K562 (cell line): ENCODE results near the gene PDCD6IP. TPM values are rescaled to one million over a fixed set of nuclear protein-coding genes. Genes with fewer than 3 reads are reported as not detected.
A peak's percentile ranks its signal among the peaks of the same experiment; 100 is the strongest.

Experiments
- CXXC5 ChIP-seq: fragments of 250-450 bp; sonication (Bioruptor Pico); IDR thresholded peaks from 2 replicates; pipeline ENCODE4 v1.8.0; 2022; ENCODE audit warnings: inconsistent platforms, mild to moderate bottlenecking, moderate library complexity
- ERF ChIP-seq: fragments of 450-650 bp; formaldehyde crosslinking; IDR thresholded peaks from 2 replicates; pipeline ENCODE4 v1.4.0; 2020; ENCODE audit warnings: mild to moderate bottlenecking, mixed read lengths
- FOSL1 ChIP-seq: fragments of 200-800 bp; sonication (Bioruptor generic); conservative IDR thresholded peaks from 2 replicates; pipeline ENCODE4 v1.6.1; 2016; ENCODE audit warnings: missing genetic modification characterization, missing compliant biosample characterization
- FOXA1 ChIP-seq: fragments of 450-650 bp; IDR thresholded peaks from 2 replicates; pipeline ENCODE4 v1.6.1; 2016; ENCODE audit warnings: mild to moderate bottlenecking, borderline replicate concordance
- PKNOX1 ChIP-seq: fragments of 450-650 bp; IDR thresholded peaks from 2 replicates; pipeline ENCODE4 v1.6.1; 2016
- PTBP1 ChIP-seq: fragments of 200-400 bp; formaldehyde crosslinking; IDR thresholded peaks from 2 replicates; pipeline ENCODE4 v1.6.1; 2017; ENCODE audit warnings: low read depth, low read length
- PTTG1 ChIP-seq: fragments of 450-650 bp; IDR thresholded peaks from 2 replicates; pipeline ENCODE4 v1.6.1; 2016; ENCODE audit warnings: low read depth, mild to moderate bottlenecking, missing genetic modification characterization, missing compliant biosample characterization
- SLC30A9 ChIP-seq: fragments of 250-450 bp; sonication (Bioruptor Pico); IDR thresholded peaks from 2 replicates; pipeline ENCODE4 v1.8.0; 2022; ENCODE audit warnings: mild to moderate bottlenecking, moderate library complexity
- SMC3 ChIP-seq: conservative IDR thresholded peaks from 2 replicates; pipeline ENCODE4 v1.6.1; 2011; ENCODE audit warnings: low read depth, low read length, improper control_type of control experiment; ENCODE audit not compliant: insufficient read depth
- SP2 ChIP-seq: IDR thresholded peaks from 2 replicates; pipeline ENCODE4 v1.6.1; 2011; ENCODE audit warnings: mild to moderate bottlenecking, low read depth, low read length, moderate library complexity; ENCODE audit not compliant: poor library complexity, severe bottlenecking; ENCODE audit errors: extremely low read depth
- TAF9B ChIP-seq: fragments of 450-650 bp; IDR thresholded peaks from 2 replicates; pipeline ENCODE4 v1.6.1; 2018; ENCODE audit warnings: mild to moderate bottlenecking; ENCODE audit not compliant: partially characterized antibody
- TOE1 ChIP-seq, 2 experiments: fragments of 450-650 bp in 1 of 2; sonication (generic) in 1 of 2; formaldehyde crosslinking in 1 of 2; IDR thresholded peaks; 2 replicates each; pipeline versions ENCODE4 v1.7.1 to v1.8.0; 2016 to 2022; ENCODE audit warnings: borderline replicate concordance in 2 of 2, mild to moderate bottlenecking in 2 of 2, antibody characterized with exemption in 1 of 2, inconsistent platforms in 1 of 2, low read depth in 1 of 2, missing genetic modification reagents in 1 of 2, moderate library complexity in 1 of 2
- ZNF143 ChIP-seq: sonication (generic); formaldehyde crosslinking; IDR thresholded peaks from 2 replicates; pipeline ENCODE4 v1.9.0; 2022; ENCODE audit warnings: mild to moderate bottlenecking, missing genetic modification reagents
- ZNF212 ChIP-seq: fragments of 450-650 bp; formaldehyde crosslinking; IDR thresholded peaks from 2 replicates; pipeline ENCODE4 v1.4.0; 2020; ENCODE audit warnings: mild to moderate bottlenecking
- ZNF224 ChIP-seq: sonication (generic); formaldehyde crosslinking; IDR thresholded peaks from 2 replicates; pipeline ENCODE4 v1.8.0; 2022; ENCODE audit warnings: mild to moderate bottlenecking, missing genetic modification reagents
- ZNF318 ChIP-seq, 2 experiments: fragments of 450-650 bp; IDR thresholded peaks; 2 replicates each; pipeline ENCODE4 v1.6.1; 2016; ENCODE audit warnings: mild to moderate bottlenecking in 2 of 2, borderline replicate concordance in 1 of 2, low read depth in 1 of 2, moderate library complexity in 1 of 2
- polyA plus RNA-seq, 8 experiments: library from polyadenylated mRNA; depleted of rRNA in 4 of 8; stranded (reverse) in 5 of 8; unstranded in 3 of 8; fragments of >200 nt; fragmentation: Nextera tagmentation in 2 of 8; fragmentation: Illumina TruSeq in 1 of 8; extraction: Ambion mirVana in 2 of 8; extraction: Trizol in 1 of 8; gene quantifications; 2 replicates each; pipeline versions ENCODE4 v1.2.1 to v1.2.3, GENCODE V29; 2011 to 2014; ENCODE audit warnings: inconsistent platforms in 1 of 8, missing spikeins in 1 of 8
- total RNA-seq, 7 experiments: library from RNA; depleted of rRNA in 6 of 7; stranded (reverse); fragments of >200 nt in 6 of 7; fragmentation: Illumina TruSeq in 2 of 7; extraction: Trizol in 2 of 7; gene quantifications; 2 replicates each; pipeline versions ENCODE4 v1.2.1 to v1.2.3, GENCODE V29; 2011 to 2021; ENCODE audit warnings: low replicate concordance in 1 of 7
- TF ChIP-seq, protein P1 (sequence below): fragments of 450-650 bp; formaldehyde crosslinking; conservative IDR thresholded peaks from 2 replicates; pipeline ENCODE4 v1.4.0; 2022; ENCODE audit warnings: mild to moderate bottlenecking, missing genetic modification characterization

The PDCD6IP gene
- total and polyA plus RNA-seq, 9 of the 15 experiments (the other 6 are each of a cell fraction or from before 2014, with no cell fraction given) = 40.2 to 302 (median 122) TPM

DNA sequence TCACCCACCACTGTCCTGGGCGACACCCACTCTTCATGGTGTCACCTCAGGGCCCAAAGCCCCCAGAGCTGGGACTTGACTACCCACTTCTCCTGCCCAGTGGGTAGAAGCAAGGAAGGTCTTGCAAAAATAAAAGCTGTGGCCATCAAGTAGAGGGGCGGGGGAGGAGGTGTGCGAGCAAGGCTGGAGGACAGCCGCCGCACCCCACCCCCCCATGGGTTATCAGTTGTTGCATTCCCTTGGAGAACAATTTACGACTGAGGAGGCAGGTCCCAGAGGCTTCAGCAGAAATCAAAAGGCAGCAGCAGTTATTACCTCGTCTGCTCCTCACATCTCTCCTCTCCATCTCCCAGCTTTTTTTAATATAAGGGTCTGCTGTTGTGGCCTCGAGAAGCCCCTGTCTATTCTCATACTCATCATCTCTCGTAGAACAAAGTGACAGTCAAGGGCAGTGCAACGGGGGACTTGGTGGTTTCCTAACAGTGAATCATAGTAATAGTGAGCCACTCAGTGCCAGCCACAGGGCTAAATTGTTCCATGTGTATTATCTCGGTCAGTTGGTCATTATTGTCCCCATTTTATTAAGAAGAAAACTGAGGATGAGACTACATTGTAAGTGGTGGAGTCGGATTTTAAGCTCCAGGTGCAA is 116.4 kb downstream of the PDCD6IP start (continued):
- TF ChIP-seq TOE1 (IDR thresholded peaks at IDR 0.05; ENCODE audit: borderline replicate concordance) (peak; percentile 17; the same call in 1 of the 2 replicates), TOE1 (CRISPR knock-in tag; IDR thresholded peaks at IDR 0.05; ENCODE audit: borderline replicate concordance, low read depth) (no peak), PTTG1 (tag) (no peak), ZNF318 (IDR thresholded peaks at IDR 0.05; ENCODE audit: borderline replicate concordance in 1 of 2, low read depth in 1 of 2) (no peak), FOSL1 (tag) (no peak), FOXA1 (no peak), ZNF224 (CRISPR knock-in tag) (no peak), ERF (CRISPR knock-in tag) (no peak), SP2 (no peak), SMC3 (no peak), PKNOX1 (peak; percentile 80), ZNF143 (CRISPR knock-in tag) (no peak), TAF9B (no peak), CXXC5 (CRISPR knock-in tag) (peak; percentile 80), SLC30A9 (CRISPR knock-in tag) (no peak), PTBP1 (no peak), ZNF212 (CRISPR knock-in tag) (no peak)
- TF ChIP-seq, protein P1, sequence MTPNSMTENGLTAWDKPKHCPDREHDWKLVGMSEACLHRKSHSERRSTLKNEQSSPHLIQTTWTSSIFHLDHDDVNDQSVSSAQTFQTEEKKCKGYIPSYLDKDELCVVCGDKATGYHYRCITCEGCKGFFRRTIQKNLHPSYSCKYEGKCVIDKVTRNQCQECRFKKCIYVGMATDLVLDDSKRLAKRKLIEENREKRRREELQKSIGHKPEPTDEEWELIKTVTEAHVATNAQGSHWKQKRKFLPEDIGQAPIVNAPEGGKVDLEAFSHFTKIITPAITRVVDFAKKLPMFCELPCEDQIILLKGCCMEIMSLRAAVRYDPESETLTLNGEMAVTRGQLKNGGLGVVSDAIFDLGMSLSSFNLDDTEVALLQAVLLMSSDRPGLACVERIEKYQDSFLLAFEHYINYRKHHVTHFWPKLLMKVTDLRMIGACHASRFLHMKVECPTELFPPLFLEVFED (CRISPR knock-in tag) = no peak
